Stimulated activated CD4-positive, alpha-beta T cell treated with anti-CD3 and anti-CD28 coated beads, Interleukin-15, amount 100 ng/mL, for 24 hours (primary cell): Measurements from ENCODE around the gene KRABD2.
"Not testable (repeated sequence)": the region's sequence is repeated elsewhere in the genome, so short reads cannot be mapped to it uniquely, and the experiment has no call there.

Experiments used
- DNase-seq: peaks from one replicate; pipeline ENCODE4 v3.0.0-alpha.2; 2020

The KRABD2 gene

GRCh38 chr17:8376271-8377067 is at the start of gene KRABD2:
TSS of gene KRABD2 (minus strand) at chr17:8376704.
- peak; percentile 94 for DNase-seq

- DNase-seq: no peak
Measured at GRCh38 chr17:8421571-8421970, 45.1 kb upstream of the KRABD2 start.

- DNase-seq: no peak
Measured at GRCh38 chr17:8420041-8420934, 43.8 kb upstream of the KRABD2 start.

- no peak for DNase-seq
Measured at GRCh38 chr17:8419305-8419704, 42.8 kb upstream of the KRABD2 start.

GRCh38 chr17:8418471-8418870 is 42.0 kb upstream of the KRABD2 start:
- DNase-seq: no peak

- DNase-seq: no peak
Measured at GRCh38 chr17:8417806-8418205, 41.3 kb upstream of the KRABD2 start.

GRCh38 chr17:8413938-8414337 is 37.4 kb upstream of the KRABD2 start:
- DNase-seq: no peak

- no peak for DNase-seq
Measured at GRCh38 chr17:8413328-8413727, 36.8 kb upstream of the KRABD2 start.

- DNase-seq: no peak
Measured at GRCh38 chr17:8412089-8412488, 35.6 kb upstream of the KRABD2 start.

- no peak for DNase-seq
Measured at GRCh38 chr17:8410883-8411238, 34.4 kb upstream of the KRABD2 start.

- DNase-seq: peak; percentile 88
Measured at GRCh38 chr17:8409966-8410882, 33.7 kb upstream of the KRABD2 start.

- DNase-seq: no peak
Measured at GRCh38 chr17:8408371-8408770, 31.9 kb upstream of the KRABD2 start.

GRCh38 chr17:8406174-8406573 is 29.7 kb upstream of the KRABD2 start:
- DNase-seq: no peak

- DNase-seq: no peak
Measured at GRCh38 chr17:8405499-8406016, 29.1 kb upstream of the KRABD2 start.

GRCh38 chr17:8402921-8403536 is 26.5 kb upstream of the KRABD2 start:
- DNase-seq: no peak

GRCh38 chr17:8401107-8401506 is 24.6 kb upstream of the KRABD2 start:
- DNase-seq: no peak

- no peak for DNase-seq
Measured at GRCh38 chr17:8398980-8399379, 22.5 kb upstream of the KRABD2 start.

- no peak for DNase-seq
Measured at GRCh38 chr17:8397636-8398035, 21.1 kb upstream of the KRABD2 start, which contains the start of gene RNF222. TSS of gene RNF222 (minus strand) at chr17:8397827. CDS start at chr17:8393461, 4,366 bp downstream.

- not testable (repeated sequence) for DNase-seq
Measured at GRCh38 chr17:8394497-8394896, 18.0 kb upstream of the KRABD2 start.

GRCh38 chr17:8393470-8394231 is 17.1 kb upstream of the KRABD2 start:
- DNase-seq: peak; percentile 38
